Right lobe of liver (tissue), 4 donors: ENCODE data around the gene PUS7L.

Experiments used
- CTCF ChIP-seq, 4 donors: fragments of 200-600 bp in 3 of 4; fragments of 450-650 bp in 1 of 4; IDR thresholded peaks; one replicate each; pipeline versions ENCODE4 v1.5.1 to v1.8.0; 2016 to 2022; ENCODE audit warnings: antibody characterized with exemption in 4 of 4, mild to moderate bottlenecking in 2 of 4
- POLR2A ChIP-seq: fragments of 450-650 bp; IDR thresholded peaks from one replicate; pipeline ENCODE4 v1.6.1; 2017; ENCODE audit warnings: antibody characterized with exemption, mild to moderate bottlenecking
- donor health status: DM: no; HTN: no; CAD: no.
- donor health status: DM: no; HTN: no; CAD: no.
- donor health status: DM: no; HTN: yes; CAD: no.

- TF ChIP-seq POLR2A, result no peak
- TF ChIP-seq CTCF (IDR thresholded peaks at IDR 0.05), result no peak
Observed at GRCh38 chr12:43744826-43745225, 13.8 kb downstream of the PUS7L start.
